B cell (primary cell): ENCODE measurements around the gene SLC6A6. TPM values are rescaled to one million over a fixed set of nuclear protein-coding genes. Genes with fewer than 3 reads are reported as not detected.

Source experiments
- ATAC-seq: fragments of 200-7000 bp; cut with Tn5 transposase; one replicate; pipeline ENCODE4 v1.10.0; 2021; ENCODE audit warnings: low read depth, mild to moderate bottlenecking, moderate number of reproducible peaks, moderate library complexity
- CTCF ChIA-PET: fragments of 350-600 bp; sonication (Branson Sonifier 250); formaldehyde crosslinking; loops from one replicate; lab custom pipeline; 2021; ENCODE audit warnings: antibody characterized with exemption, inconsistent platforms; lab: Charles Lee
- POLR2A ChIA-PET: fragments of 350-600 bp; sonication (Branson Sonifier 250); formaldehyde crosslinking; loops from one replicate; lab custom pipeline; 2021; ENCODE audit warnings: antibody characterized with exemption; lab: Charles Lee
- DNase-seq: peaks from one replicate; pipeline ENCODE4 v3.0.0; 2013
- H2AFZ ChIP-seq: 2 replicates; pipeline ENCODE4 v1.6.1; 2012; ENCODE audit warnings: mild to moderate bottlenecking, low read depth, low read length; ENCODE audit not compliant: insufficient read depth, poor library complexity, severe bottlenecking
- H3K27ac ChIP-seq, 2 donors: 1 replicate in 1 of 2; 2 replicates in 1 of 2; pipeline ENCODE4 v1.5.1; 2012 to 2013; ENCODE audit warnings: low read length in 2 of 2, mild to moderate bottlenecking in 2 of 2, moderate library complexity in 1 of 2
- H3K27me3 ChIP-seq, 4 experiments: fragments of 200-600 bp in 1 of 4; sonication (generic) in 1 of 4; replicated peaks in 1 of 4; 1 replicate in 2 of 4; 2 replicates in 2 of 4; pipeline versions ENCODE4 v1.6.1 to v1.7.0; 2013 to 2016; ENCODE audit warnings: low read length in 3 of 4, mild to moderate bottlenecking in 2 of 4, mixed read lengths in 1 of 4, moderate library complexity in 1 of 4; ENCODE audit not compliant: insufficient read depth in 4 of 4, control insufficient read depth in 3 of 4; ENCODE audit errors: control extremely low read depth in 1 of 4
- H3K36me3 ChIP-seq, 2 experiments: replicated peaks in 1 of 2; 1 replicate in 1 of 2; 2 replicates in 1 of 2; pipeline versions ENCODE4 v1.6.1 to v1.7.1; 2013; ENCODE audit warnings: low read length in 1 of 2; ENCODE audit not compliant: insufficient read depth in 2 of 2, control insufficient read depth in 1 of 2; ENCODE audit errors: control extremely low read depth in 1 of 2, extremely low read depth in 1 of 2
- H3K4me1 ChIP-seq, 2 donors: fragments of 200-600 bp in 1 of 2; sonication (generic) in 1 of 2; 1 replicate in 1 of 2; 2 replicates in 1 of 2; pipeline versions ENCODE4 v1.5.1 to v1.6.1; 2013 to 2017; ENCODE audit warnings: low read length in 2 of 2; ENCODE audit not compliant: control insufficient read depth in 2 of 2, insufficient read depth in 2 of 2
- H3K4me2 ChIP-seq: replicated peaks from 2 replicates; pipeline ENCODE3; 2012; ENCODE audit warnings: mild to moderate bottlenecking, low read depth, low read length; ENCODE audit not compliant: poor library complexity, severe bottlenecking
- H3K4me3 ChIP-seq, 5 experiments: fragments of 200-600 bp in 1 of 5; sonication (generic) in 1 of 5; 1 replicate in 3 of 5; 2 replicates in 2 of 5; pipeline versions ENCODE4 v1.5.1 to v1.7.0; 2011 to 2016; ENCODE audit warnings: low read length in 4 of 5, mild to moderate bottlenecking in 4 of 5, low read depth in 2 of 5, control low read depth in 1 of 5, moderate library complexity in 1 of 5; ENCODE audit not compliant: insufficient read depth in 1 of 5; ENCODE audit errors: control extremely low read depth in 1 of 5, extremely low read depth in 1 of 5
- H3K79me2 ChIP-seq: fragments of 200-600 bp; sonication (generic); one replicate; pipeline ENCODE4 v1.6.0; 2016; ENCODE audit warnings: low read length; ENCODE audit not compliant: control insufficient read depth, insufficient read depth
- H3K9ac ChIP-seq: fragments of 200-600 bp; sonication (generic); 2 replicates; pipeline ENCODE4 v1.6.1; 2017; ENCODE audit warnings: mild to moderate bottlenecking, low read length, moderate library complexity
- H3K9me3 ChIP-seq, 3 donors: one replicate each; pipeline versions ENCODE4 v1.6.1 to v1.7.1; 2013; ENCODE audit warnings: low read length in 2 of 3; ENCODE audit not compliant: control insufficient read depth in 2 of 3, insufficient read depth in 1 of 3; ENCODE audit errors: control extremely low read depth in 1 of 3
- H4K20me1 ChIP-seq: 2 replicates; pipeline ENCODE4 v1.6.0; 2012; ENCODE audit warnings: mild to moderate bottlenecking, low read length; ENCODE audit not compliant: insufficient read depth, control insufficient read depth, poor library complexity, severe bottlenecking
- H3K27ac Mint-ChIP-seq: one replicate; pipeline ENCODE4 v1.8.0; 2021; ENCODE audit warnings: mixed read lengths
- H3K27me3 Mint-ChIP-seq: one replicate; pipeline ENCODE4 v1.8.0; 2021; ENCODE audit warnings: mixed read lengths
- H3K4me1 Mint-ChIP-seq: one replicate; pipeline ENCODE4 v1.8.0; 2021; ENCODE audit warnings: mixed read lengths
- H3K4me3 Mint-ChIP-seq: one replicate; pipeline ENCODE4 v1.8.0; 2021; ENCODE audit warnings: mixed read lengths
- H3K9me3 Mint-ChIP-seq: one replicate; pipeline ENCODE4 v1.8.0; 2022; ENCODE audit warnings: mixed read lengths; ENCODE audit not compliant: insufficient read depth
- CTCF ChIP-seq: fragments of 200-600 bp; IDR thresholded peaks from one replicate; pipeline ENCODE4 v1.8.0; 2022; ENCODE audit warnings: antibody characterized with exemption, mild to moderate bottlenecking
- EZH2 ChIP-seq: IDR thresholded peaks from 2 replicates; pipeline ENCODE4 v1.6.1; 2012; ENCODE audit warnings: borderline replicate concordance, low read depth, mild to moderate bottlenecking, moderate library complexity, low read length; ENCODE audit not compliant: insufficient read depth, poor library complexity, severe bottlenecking
- WGBS: methylation state at CpG from one replicate; pipeline ENCODE4 v1.1.5; 2013; ENCODE audit warnings: missing lambda C conversion rate; ENCODE audit not compliant: insufficient coverage; 5-methylcytosine and 5-hydroxymethylcytosine counted together
- intact Hi-C: fragments of 100-400 bp; cut with micrococcal nuclease; formaldehyde crosslinking; loops from one replicate; pipeline ENCODE4 v1.10.0; 2022
- polyA plus RNA-seq: library from polyadenylated mRNA; depleted of rRNA; stranded (reverse); fragments of >200 nt; gene quantifications from 2 replicates; pipeline ENCODE4 v1.2.3, GENCODE V29; 2012
- total RNA-seq, 2 donors: library from RNA; stranded (reverse); fragments of 120-200 nt in 1 of 2; gene quantifications; 1 replicate in 1 of 2; 2 replicates in 1 of 2; pipeline versions ENCODE4 v1.2.3 to v1.2.4, GENCODE V29; 2013 to 2022

Gene SLC6A6
- total and polyA plus RNA-seq, 2 donors (not counting 1 experiment from before 2014, with no cell fraction given), result 34.2 to 48.7 TPM

GRCh38 chr3:14507305-14507741 is 104.9 kb downstream of the SLC6A6 start:
- Histone ChIP-seq H3K27ac (no peak overlapping the region), H3K4me1 (peaks cover 0 to 4% of the 10 kb centered on the region in 2 donors), H3K4me2 (no peak overlapping the region), H3K27me3 (peaks cover 0 to 6% (median 0%) of the 10 kb centered on the region in 4 experiments), H3K9me3 (peaks cover 0 to 14% (median 8%) of the 10 kb centered on the region in 3 donors), H2AFZ (no peak overlapping the region), H3K36me3 (no peaks in the 10 kb centered on the region), H3K9ac (no peak overlapping the region), H3K79me2 (no peaks in the 10 kb centered on the region), H3K4me3 (no peak overlapping the region), H4K20me1 (no peaks in the 10 kb centered on the region)
- Mint-ChIP-seq H3K4me1 (peaks cover 2% of the 10 kb centered on the region), H3K27ac (no peak overlapping the region), H3K27me3 (peaks cover 9% of the 10 kb centered on the region), H3K4me3 (no peak overlapping the region), H3K9me3 (peaks cover 4% of the 10 kb centered on the region)
- ChIA-PET POLR2A (no interaction called here), CTCF (interaction anchor here (0.8 kb wide), 1 partner anchor 414 kb away, joined by 3 read pairs; no protein-coding TSS in a partner anchor)
- TF ChIP-seq EZH2, result no peak
- TF ChIP-seq CTCF, result no peak
- WGBS, result 62% methylated on average over 13 of the region's 13 CpGs
- intact Hi-C loops, result no loop called here
- no peak for DNase-seq
- ATAC-seq, result no peak

- CTCF ChIA-PET, result interaction anchor here (1.2 to 3.9 kb wide), 2 partner anchors 15 to 413 kb away, joined by 3 to 21 read pairs; no protein-coding TSS in a partner anchor
These were observed 105.5 kb downstream of the SLC6A6 start for GRCh38 chr3:14507757-14508504.

More at GRCh38 chr3:14507757-14508504, 105.5 kb downstream of the SLC6A6 start:
- no peak overlapping the region for H3K4me2 ChIP-seq
- Mint-ChIP-seq H3K4me1 (peaks cover 2% of the 10 kb centered on the region), H3K27me3 (peaks cover 9% of the 10 kb centered on the region), H3K9me3 (peaks cover 3% of the 10 kb centered on the region), H3K4me3 (no peak overlapping the region), H3K27ac (no peak overlapping the region)
- H3K4me3 ChIP-seq, result no peak overlapping the region
- H3K4me1 ChIP-seq, result peaks cover 0 to 4% of the 10 kb centered on the region in 2 donors
- DNase-seq (no peak), ATAC-seq (no peak)
- POLR2A ChIA-PET, result no interaction called here
- peaks cover 0 to 12% (median 2%) of the 10 kb centered on the region in 3 donors for H3K9me3 ChIP-seq
- no peaks in the 10 kb centered on the region for H3K36me3 ChIP-seq
- no peak overlapping the region for H3K27ac ChIP-seq
- H3K9ac ChIP-seq, result no peak overlapping the region
- 82% methylated on average over 3 of the region's 6 CpGs for WGBS
- H4K20me1 ChIP-seq, result no peaks in the 10 kb centered on the region
- TF ChIP-seq CTCF (no peak), EZH2 (no peak)
- no peaks in the 10 kb centered on the region for H3K79me2 ChIP-seq
- peaks cover 0 to 6% (median 0%) of the 10 kb centered on the region in 4 experiments for H3K27me3 ChIP-seq
- intact Hi-C loops, result loop anchor here (2.0 kb wide), 1 partner anchor 413 kb away; no protein-coding TSS in a partner anchor
- H2AFZ ChIP-seq, result no peak overlapping the region
